Type B pancreatic cell (in vitro differentiated cells): ENCODE measurements around the gene DOCK3. TPM values are rescaled to one million over a fixed set of nuclear protein-coding genes. Genes with fewer than 3 reads are reported as not detected.

Experiments used
- DNase-seq: peaks from one replicate; pipeline ENCODE4 v3.0.0; 2021; ENCODE audit warnings: mixed read lengths; ENCODE audit not compliant: unreplicated experiment; ENCODE audit errors: extremely low spot score
- H3K27ac Mint-ChIP-seq: 2 replicates; pipeline ENCODE4 v1.8.0; 2021; ENCODE audit warnings: mild to moderate bottlenecking, mixed read lengths
- H3K27me3 Mint-ChIP-seq: 2 replicates; pipeline ENCODE4 v1.8.0; 2021; ENCODE audit warnings: mixed read lengths
- H3K36me3 Mint-ChIP-seq: 2 replicates; pipeline ENCODE4 v1.8.0; 2021; ENCODE audit warnings: mixed read lengths
- H3K4me1 Mint-ChIP-seq: one replicate; pipeline ENCODE4 v1.8.0; 2021; ENCODE audit warnings: mixed read lengths; ENCODE audit not compliant: unreplicated experiment
- H3K4me3 Mint-ChIP-seq: 2 replicates; pipeline ENCODE4 v1.8.0; 2021; ENCODE audit warnings: mild to moderate bottlenecking, mixed read lengths
- H3K9me3 Mint-ChIP-seq: 2 replicates; pipeline ENCODE4 v1.8.0; 2021; ENCODE audit warnings: mixed read lengths
- total RNA-seq: library from RNA; stranded (reverse); gene quantifications from 2 replicates; pipeline ENCODE4 v1.2.1, GENCODE V29; 2021; ENCODE audit warnings: low replicate concordance
- TF ChIP-seq, protein P1 (sequence below): fragments of 200-600 bp; sonication (generic); conservative IDR thresholded peaks from 2 replicates; pipeline ENCODE4 v1.5.0; 2021; ENCODE audit warnings: antibody characterized with exemption, mild to moderate bottlenecking

Gene DOCK3
- total RNA-seq, 1 donor from 2014 or later, result 5.9 TPM

DNA sequence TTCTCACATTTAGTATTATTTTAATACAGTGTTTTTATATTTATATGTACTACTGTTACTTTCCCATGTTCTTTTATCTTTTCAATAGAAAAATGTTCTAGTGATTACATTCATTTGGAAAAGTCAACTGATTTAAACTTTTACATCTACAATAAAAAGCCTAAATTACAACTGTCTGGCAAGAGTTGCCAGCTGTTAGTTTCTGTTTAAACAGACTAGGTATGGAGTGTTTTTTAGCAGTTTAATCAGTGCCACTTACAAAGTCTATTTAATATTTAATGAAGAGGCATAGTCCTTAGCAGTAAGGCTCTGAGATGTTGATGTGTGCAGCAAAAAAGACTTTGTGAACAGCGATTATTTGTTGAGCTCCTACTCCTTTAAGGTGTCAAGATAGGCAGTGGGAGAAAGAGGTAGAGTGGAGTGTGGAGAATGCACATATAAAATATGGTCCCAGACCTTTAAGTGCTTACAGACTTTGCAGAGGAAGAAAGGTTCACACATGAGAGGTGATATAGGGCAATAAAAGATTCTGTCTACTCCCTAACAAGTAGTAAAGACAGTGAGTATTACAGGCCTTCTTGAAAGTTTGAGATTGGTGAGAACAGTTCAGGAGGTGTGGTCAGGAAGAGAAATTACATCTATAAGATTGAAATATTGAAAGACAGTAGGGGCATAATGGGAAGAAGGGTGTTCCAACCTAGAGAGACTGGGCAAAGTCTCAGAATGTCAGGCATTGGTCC is 320.5 kb downstream of the DOCK3 start:
- H3K36me3 Mint-ChIP-seq, result peaks cover 5% of the 10 kb centered on the region
- DNase-seq, result no peak
- peaks cover 6% of the 10 kb centered on the region for H3K9me3 Mint-ChIP-seq
- H3K27me3 Mint-ChIP-seq, result no peaks in the 10 kb centered on the region
- TF ChIP-seq, protein P1, sequence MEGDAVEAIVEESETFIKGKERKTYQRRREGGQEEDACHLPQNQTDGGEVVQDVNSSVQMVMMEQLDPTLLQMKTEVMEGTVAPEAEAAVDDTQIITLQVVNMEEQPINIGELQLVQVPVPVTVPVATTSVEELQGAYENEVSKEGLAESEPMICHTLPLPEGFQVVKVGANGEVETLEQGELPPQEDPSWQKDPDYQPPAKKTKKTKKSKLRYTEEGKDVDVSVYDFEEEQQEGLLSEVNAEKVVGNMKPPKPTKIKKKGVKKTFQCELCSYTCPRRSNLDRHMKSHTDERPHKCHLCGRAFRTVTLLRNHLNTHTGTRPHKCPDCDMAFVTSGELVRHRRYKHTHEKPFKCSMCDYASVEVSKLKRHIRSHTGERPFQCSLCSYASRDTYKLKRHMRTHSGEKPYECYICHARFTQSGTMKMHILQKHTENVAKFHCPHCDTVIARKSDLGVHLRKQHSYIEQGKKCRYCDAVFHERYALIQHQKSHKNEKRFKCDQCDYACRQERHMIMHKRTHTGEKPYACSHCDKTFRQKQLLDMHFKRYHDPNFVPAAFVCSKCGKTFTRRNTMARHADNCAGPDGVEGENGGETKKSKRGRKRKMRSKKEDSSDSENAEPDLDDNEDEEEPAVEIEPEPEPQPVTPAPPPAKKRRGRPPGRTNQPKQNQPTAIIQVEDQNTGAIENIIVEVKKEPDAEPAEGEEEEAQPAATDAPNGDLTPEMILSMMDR, result no peak
- no peak overlapping the region for H3K27ac Mint-ChIP-seq
- H3K4me3 Mint-ChIP-seq, result no peak overlapping the region
- H3K4me1 Mint-ChIP-seq, result no peaks in the 10 kb centered on the region

DNA sequence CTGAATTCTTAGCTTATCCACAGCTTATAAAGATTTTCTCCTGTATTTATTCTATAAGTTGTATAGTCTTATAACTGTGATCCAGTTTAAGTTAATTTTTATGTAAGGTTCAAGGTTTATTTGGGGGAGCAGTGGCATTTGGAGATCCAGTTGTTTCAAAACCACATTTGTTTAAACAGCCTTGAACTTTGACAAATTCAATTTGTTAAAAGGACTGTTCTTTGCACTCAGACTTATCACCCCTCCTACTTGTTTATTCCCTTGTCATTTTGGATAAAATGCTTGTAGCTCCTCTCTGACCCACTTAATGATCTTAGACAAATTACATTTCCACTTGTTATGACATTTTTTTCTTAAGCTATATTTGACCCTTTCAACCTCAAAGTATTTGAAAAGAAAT is 327.8 kb downstream of the DOCK3 start:
- H3K4me3 Mint-ChIP-seq, result no peak overlapping the region
- H3K4me1 Mint-ChIP-seq, result no peaks in the 10 kb centered on the region
- H3K36me3 Mint-ChIP-seq, result no peaks in the 10 kb centered on the region
- H3K27ac Mint-ChIP-seq, result no peak overlapping the region
- TF ChIP-seq, protein P1, result no peak
- H3K9me3 Mint-ChIP-seq, result no peaks in the 10 kb centered on the region
- DNase-seq, result no peak
- no peaks in the 10 kb centered on the region for H3K27me3 Mint-ChIP-seq

DNA sequence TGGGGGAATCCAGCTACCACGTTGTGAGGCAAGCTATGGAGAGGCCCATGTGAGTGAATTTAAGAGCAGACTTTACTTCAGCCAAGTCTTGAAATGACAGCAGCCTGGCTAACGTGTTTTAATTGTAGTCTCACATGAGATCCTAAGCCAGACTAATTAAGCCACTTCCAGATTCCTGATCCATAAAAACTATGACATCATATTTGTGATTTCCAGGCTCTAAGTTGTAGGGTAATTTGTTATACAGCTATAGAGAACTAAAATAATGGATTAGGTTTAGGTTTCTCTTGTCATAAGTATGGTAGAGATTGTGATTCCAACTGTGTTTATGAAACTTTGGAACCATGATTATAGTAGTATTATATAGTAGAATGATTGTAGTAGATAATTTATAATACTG is 329.5 kb downstream of the DOCK3 start:
- H3K9me3 Mint-ChIP-seq, result no peaks in the 10 kb centered on the region
- H3K27ac Mint-ChIP-seq, result no peak overlapping the region
- H3K27me3 Mint-ChIP-seq, result no peaks in the 10 kb centered on the region
- no peaks in the 10 kb centered on the region for H3K4me1 Mint-ChIP-seq
- H3K36me3 Mint-ChIP-seq, result no peaks in the 10 kb centered on the region
- H3K4me3 Mint-ChIP-seq, result no peak overlapping the region
- TF ChIP-seq, protein P1, result no peak
- no peak for DNase-seq

DNA sequence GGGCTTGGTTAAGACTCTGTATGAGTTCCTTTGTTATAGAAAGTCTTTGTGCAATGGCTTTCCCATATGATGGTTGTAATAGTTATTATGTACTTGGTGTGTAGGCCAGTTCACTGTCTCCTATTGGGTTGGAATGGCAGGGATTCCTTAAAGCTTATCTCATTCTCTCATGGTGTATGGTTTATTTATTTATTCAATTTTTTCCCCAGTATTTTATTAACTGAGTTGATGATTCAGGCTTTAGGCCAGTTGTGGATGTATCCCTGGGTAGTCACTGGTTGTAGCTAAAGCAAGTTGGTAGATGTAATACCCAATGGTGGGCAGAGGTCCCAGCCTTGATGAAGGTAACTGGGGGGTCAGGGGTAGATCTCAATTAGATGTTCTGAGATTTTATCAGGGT is 349.4 kb downstream of the DOCK3 start:
- no peak overlapping the region for H3K4me3 Mint-ChIP-seq
- DNase-seq, result no peak
- H3K4me1 Mint-ChIP-seq, result peaks cover 12% of the 10 kb centered on the region
- H3K36me3 Mint-ChIP-seq, result no peaks in the 10 kb centered on the region
- no peaks in the 10 kb centered on the region for H3K27me3 Mint-ChIP-seq
- TF ChIP-seq, protein P1, result no peak
- no peak overlapping the region for H3K27ac Mint-ChIP-seq
- H3K9me3 Mint-ChIP-seq, result no peaks in the 10 kb centered on the region

DNA sequence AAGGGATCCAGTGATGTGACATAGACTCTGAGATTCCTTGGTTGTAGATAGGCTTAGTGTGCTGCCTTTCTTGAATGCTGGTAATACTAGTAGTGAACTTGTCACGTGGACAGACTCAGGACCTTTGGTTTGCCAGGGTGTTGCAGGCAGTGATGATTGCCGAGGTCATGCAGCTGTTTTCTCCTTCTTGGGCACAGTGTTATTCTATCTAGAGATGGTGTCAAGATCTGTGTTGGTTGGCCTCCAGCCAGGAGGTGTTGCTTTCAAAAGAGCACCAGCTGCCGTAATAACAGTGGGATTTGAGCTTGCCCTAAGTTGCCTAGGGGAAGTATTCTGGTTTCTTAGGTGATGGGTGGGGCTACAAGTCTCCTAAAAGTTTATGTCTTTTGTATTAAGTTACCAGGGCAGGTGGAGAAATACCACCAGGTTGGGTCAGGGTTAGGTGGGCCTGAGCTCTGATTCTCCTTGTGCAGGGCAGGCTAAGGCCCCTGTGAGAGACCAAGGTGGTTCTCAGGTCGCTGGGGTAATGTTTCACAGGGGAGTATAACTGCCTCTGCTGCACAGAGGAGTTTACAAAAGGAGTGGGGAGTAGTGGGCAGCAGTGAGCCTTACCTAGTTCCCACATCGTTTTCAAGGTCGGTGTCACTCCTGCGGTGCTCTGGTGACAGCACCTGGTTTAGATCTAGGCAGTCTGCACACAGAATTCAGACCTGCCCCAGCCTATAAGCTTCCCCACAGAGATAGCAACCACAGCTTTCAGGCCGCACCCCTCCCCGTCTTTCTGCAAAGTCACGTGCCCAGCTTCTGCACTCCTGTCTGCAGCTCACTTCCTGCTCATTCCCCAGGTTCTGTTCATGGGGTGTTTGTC is 350.3 kb downstream of the DOCK3 start:
- H3K4me1 Mint-ChIP-seq, result peaks cover 12% of the 10 kb centered on the region
- TF ChIP-seq, protein P1, result no peak
- peak overlapping the region; percentile 15 for H3K4me3 Mint-ChIP-seq
- H3K36me3 Mint-ChIP-seq, result no peaks in the 10 kb centered on the region
- DNase-seq, result no peak
- peak overlapping the region; percentile 62 for H3K27ac Mint-ChIP-seq
- H3K9me3 Mint-ChIP-seq, result no peaks in the 10 kb centered on the region
- H3K27me3 Mint-ChIP-seq, result no peaks in the 10 kb centered on the region
